IMR-90 (cell line): Measurements from ENCODE around the gene CCER1. TPM values are rescaled to one million over a fixed set of nuclear protein-coding genes. Genes with fewer than 3 reads are reported as not detected.

Experiments used
- ATAC-seq: fragments of 200-7000 bp; cut with Tn5 transposase; 2 replicates; pipeline ENCODE4 v1.9.1; 2020; ENCODE audit warnings: low read depth, mild to moderate bottlenecking, moderate library complexity
- BruUV-seq: library from RNA; stranded (reverse); fragments of 400-500 nt; replicated peaks from 2 replicates; lab custom pipeline; 2021; lab: Mats Ljungman, UMichigan
- CTCF ChIA-PET: fragments of 300-600 bp; formaldehyde crosslinking; extraction: SDS; loops from one replicate; lab custom pipeline; 2021; ENCODE audit warnings: antibody characterized with exemption; lab: Yijun Ruan, JAX
- POLR2A ChIA-PET: fragments of 300-600 bp; sonication (Branson Sonifier 250); formaldehyde crosslinking; loops from one replicate; lab custom pipeline; 2022; ENCODE audit warnings: antibody characterized with exemption; ENCODE audit not compliant: unreplicated experiment; lab: Charles Lee
- DNase-seq: peaks from one replicate; pipeline ENCODE4 v3.0.0; 2013
- H2AFZ ChIP-seq: replicated peaks from 2 replicates; pipeline ENCODE3; 2013; ENCODE audit warnings: low read length, mild to moderate bottlenecking; ENCODE audit not compliant: poor library complexity
- H2AK5ac ChIP-seq: 2 replicates; pipeline ENCODE4 v1.6.1; 2013; ENCODE audit warnings: low read depth, low read length, inconsistent platforms
- H2AK9ac ChIP-seq: replicated peaks from 2 replicates; pipeline ENCODE3; 2013; ENCODE audit warnings: mild to moderate bottlenecking, low read depth, low read length, moderate library complexity; ENCODE audit not compliant: poor library complexity
- H2BK120ac ChIP-seq: 2 replicates; pipeline ENCODE4 v1.6.1; 2013; ENCODE audit warnings: low read depth, low read length, inconsistent platforms
- H2BK15ac ChIP-seq: 3 replicates; pipeline ENCODE4 v1.6.1; 2013; ENCODE audit warnings: low read depth, low read length, inconsistent platforms
- H2BK20ac ChIP-seq: 2 replicates; pipeline ENCODE4 v1.6.1; 2013; ENCODE audit warnings: low read depth, mild to moderate bottlenecking, inconsistent platforms, low read length, moderate library complexity
- H2BK5ac ChIP-seq: 2 replicates; pipeline ENCODE4 v1.6.1; 2013; ENCODE audit warnings: mild to moderate bottlenecking, low read depth, low read length, inconsistent platforms; ENCODE audit not compliant: poor library complexity, severe bottlenecking
- H3K14ac ChIP-seq: replicated peaks from 2 replicates; pipeline ENCODE4 v1.6.1; 2013; ENCODE audit warnings: low read depth, low read length, inconsistent platforms
- H3K18ac ChIP-seq: 2 replicates; pipeline ENCODE4 v1.6.1; 2013; ENCODE audit warnings: low read depth, low read length, control low read depth
- H3K23ac ChIP-seq: 2 replicates; pipeline ENCODE4 v1.6.1; 2013; ENCODE audit warnings: low read depth, low read length, inconsistent platforms
- H3K27ac ChIP-seq: 2 replicates; pipeline ENCODE4 v1.5.1; 2013; ENCODE audit warnings: mild to moderate bottlenecking, control low read depth, low read length; ENCODE audit not compliant: insufficient read depth
- H3K27me3 ChIP-seq: 2 replicates; pipeline ENCODE4 v1.6.1; 2013; ENCODE audit warnings: low read length; ENCODE audit not compliant: control insufficient read depth, insufficient read depth
- H3K36me3 ChIP-seq: 2 replicates; pipeline ENCODE4 v1.6.1; 2013; ENCODE audit warnings: low read length, mixed read lengths; ENCODE audit not compliant: control insufficient read depth, insufficient read depth
- H3K4ac ChIP-seq: 2 replicates; pipeline ENCODE4 v1.6.1; 2013; ENCODE audit warnings: low read depth, low read length, inconsistent platforms
- H3K4me1 ChIP-seq: 2 replicates; pipeline ENCODE4 v1.6.1; 2013; ENCODE audit warnings: low read length, mixed read lengths; ENCODE audit not compliant: control insufficient read depth, insufficient read depth
- H3K4me2 ChIP-seq: 2 replicates; pipeline ENCODE4 v1.6.1; 2013; ENCODE audit warnings: low read depth, mild to moderate bottlenecking, control low read depth, low read length, moderate library complexity
- H3K4me3 ChIP-seq: 2 replicates; pipeline ENCODE4 v1.5.1; 2013; ENCODE audit warnings: low read depth, mild to moderate bottlenecking, control low read depth, low read length, moderate library complexity; ENCODE audit not compliant: insufficient read depth
- H3K56ac ChIP-seq: 2 replicates; pipeline ENCODE4 v1.6.1; 2013; ENCODE audit warnings: low read length, inconsistent platforms; ENCODE audit not compliant: insufficient read depth; ENCODE audit errors: extremely low read depth
- H3K79me1 ChIP-seq, 2 experiments: 2 replicates each; pipeline ENCODE4 v1.6.1; 2013; ENCODE audit warnings: low read length in 2 of 2, inconsistent platforms in 1 of 2, low read depth in 1 of 2
- H3K9ac ChIP-seq: 2 replicates; pipeline ENCODE4 v1.6.1; 2013; ENCODE audit warnings: low read depth, low read length, control low read depth
- H3K9me1 ChIP-seq: 2 replicates; pipeline ENCODE4 v1.6.1; 2013; ENCODE audit warnings: low read length, inconsistent platforms; ENCODE audit not compliant: insufficient read depth
- H3K9me3 ChIP-seq: 2 replicates; pipeline ENCODE4 v1.6.1; 2013; ENCODE audit warnings: low read length; ENCODE audit not compliant: control insufficient read depth, insufficient read depth
- H4K20me1 ChIP-seq: 2 replicates; pipeline ENCODE4 v1.6.1; 2013; ENCODE audit warnings: low read length, inconsistent platforms; ENCODE audit not compliant: insufficient read depth
- H4K5ac ChIP-seq: 2 replicates; pipeline ENCODE4 v1.6.1; 2013; ENCODE audit warnings: mild to moderate bottlenecking, low read depth, low read length, control low read depth
- H4K8ac ChIP-seq, 2 experiments: 2 replicates each; pipeline ENCODE4 v1.6.1; 2013; ENCODE audit warnings: low read depth in 2 of 2, low read length in 2 of 2, control low read depth in 1 of 2, inconsistent platforms in 1 of 2
- H4K91ac ChIP-seq: 2 replicates; pipeline ENCODE4 v1.6.1; 2013; ENCODE audit warnings: low read depth, low read length, inconsistent platforms; ENCODE audit not compliant: insufficient read depth
- MXI1 ChIP-seq: IDR thresholded peaks from 2 replicates; pipeline ENCODE4 v1.6.1; 2012; ENCODE audit warnings: low read depth, mild to moderate bottlenecking, low read length, moderate library complexity, borderline replicate concordance
- POLR2A ChIP-seq: IDR thresholded peaks from 2 replicates; pipeline ENCODE4 v1.6.1; 2012; ENCODE audit warnings: mild to moderate bottlenecking, low read depth, low read length
- RAD21 ChIP-seq: IDR thresholded peaks from 2 replicates; pipeline ENCODE4 v1.6.1; 2012; ENCODE audit warnings: low read length, improper control_type of control experiment
- SMC3 ChIP-seq: fragments of 150-350 bp; IDR thresholded peaks from 2 replicates; pipeline ENCODE4 v1.6.1; 2016; ENCODE audit warnings: low read depth, mild to moderate bottlenecking, antibody characterized with exemption, low read length, moderate library complexity
- WGBS, 2 experiments: methylation state at CpG; one replicate each; pipeline versions ENCODE4 v1.1.5 to v1.1.7; 2013; ENCODE audit warnings: missing lambda C conversion rate in 2 of 2; ENCODE audit not compliant: insufficient read length in 1 of 2; ENCODE audit errors: extremely low coverage in 2 of 2; 5-methylcytosine and 5-hydroxymethylcytosine counted together
- dilution Hi-C: fragments of 300-500 bp; cut with HindIII; formaldehyde crosslinking; loops from one replicate; pipeline ENCODE4 v1.14.3; 2018; ENCODE audit warnings: low sequenced_read_pairs; ENCODE audit not compliant: unreplicated experiment
- in situ Hi-C: fragments of 300-500 bp; cut with MboI; formaldehyde crosslinking; loops from 3 replicates; pipeline ENCODE4 v1.14.3; 2019; ENCODE audit warnings: low sequenced_read_pairs, inconsistent platforms, mixed read lengths
- intact Hi-C: fragments of 100-400 bp; cut with micrococcal nuclease; formaldehyde crosslinking; loops from 2 replicates; pipeline ENCODE4 v1.10.0; 2022
- polyA plus RNA-seq, 3 experiments: library from polyadenylated mRNA; depleted of rRNA; stranded (reverse); fragments of >200 nt; gene quantifications; 2 replicates each; pipeline ENCODE4 v1.2.3, GENCODE V29; 2012; ENCODE audit warnings: low replicate concordance in 1 of 3
- total RNA-seq: library from RNA; depleted of rRNA; stranded (reverse); fragments of >200 nt; gene quantifications from 2 replicates; pipeline ENCODE4 v1.2.3, GENCODE V29; 2012
- TF ChIP-seq, protein P1 (sequence below): fragments of 150-350 bp; IDR thresholded peaks from 2 replicates; pipeline ENCODE4 v1.6.1; 2016; ENCODE audit warnings: low read depth, mild to moderate bottlenecking, low read length, moderate library complexity, borderline replicate concordance
- TF ChIP-seq, protein P2 (sequence below): conservative IDR thresholded peaks from 2 replicates; pipeline ENCODE4 v1.5.1; 2012; ENCODE audit warnings: mild to moderate bottlenecking, low read depth, low read length, improper control_type of control experiment

CCER1 gene
- total and polyA plus RNA-seq, 2 of the 4 experiments (the other 2 are of a cell fraction) = not detected

DNA sequence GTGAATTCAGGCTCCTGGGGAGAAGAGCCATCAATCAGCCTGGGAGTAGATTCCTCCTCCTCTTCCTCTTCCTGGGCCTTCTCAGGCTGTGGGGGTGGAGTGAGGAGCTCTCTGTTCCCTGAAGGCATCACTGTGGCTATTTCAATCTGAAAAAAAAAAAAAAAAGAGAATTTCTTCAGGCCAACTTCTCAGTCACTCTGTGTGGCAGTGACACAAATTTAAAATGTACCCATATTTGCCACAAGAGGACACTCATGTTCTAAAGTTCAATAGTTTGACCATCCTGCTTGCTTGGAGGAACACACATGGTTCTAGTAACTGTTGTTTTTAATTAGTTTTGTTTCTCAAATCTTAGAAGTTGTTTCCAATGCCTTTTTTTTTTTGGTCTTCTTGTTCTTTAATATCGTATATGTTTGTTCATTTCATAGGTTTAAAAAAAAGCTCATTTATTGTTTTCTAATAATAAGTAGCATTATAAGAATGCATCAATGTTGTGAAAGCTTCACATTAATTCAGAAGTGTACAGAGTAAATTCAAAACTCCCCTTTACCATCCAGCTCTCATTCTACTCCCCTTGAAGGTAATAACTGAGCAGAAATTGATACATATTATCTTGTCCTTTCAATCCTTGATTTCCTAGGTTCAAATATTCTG is 23.3 kb upstream of the CCER1 start:
- no peak overlapping the region for H2AK9ac ChIP-seq
- H4K5ac ChIP-seq = peak overlapping the region; percentile 70
- peak overlapping the region; percentile 64 for H4K91ac ChIP-seq
- peak overlapping the region; percentile 36; the same call in 1 of the 2 replicates for H2AK5ac ChIP-seq
- dilution Hi-C loops = loop anchor here (25.0 kb wide), 1 partner anchor 359 kb away; no protein-coding TSS in a partner anchor
- POLR2A ChIA-PET = interaction anchor here (0.6 to 1.0 kb wide), 3 partner anchors 131 to 203 kb away, joined by 3 to 10 read pairs (median 5); no protein-coding TSS in a partner anchor
- TF ChIP-seq MXI1 (no peak), POLR2A (0 out of 2 replicates have a peak, but pooled peaks have one; percentile 36), RAD21 (peak; percentile 91), SMC3 (peak; percentile 97)
- TF ChIP-seq, protein P1, sequence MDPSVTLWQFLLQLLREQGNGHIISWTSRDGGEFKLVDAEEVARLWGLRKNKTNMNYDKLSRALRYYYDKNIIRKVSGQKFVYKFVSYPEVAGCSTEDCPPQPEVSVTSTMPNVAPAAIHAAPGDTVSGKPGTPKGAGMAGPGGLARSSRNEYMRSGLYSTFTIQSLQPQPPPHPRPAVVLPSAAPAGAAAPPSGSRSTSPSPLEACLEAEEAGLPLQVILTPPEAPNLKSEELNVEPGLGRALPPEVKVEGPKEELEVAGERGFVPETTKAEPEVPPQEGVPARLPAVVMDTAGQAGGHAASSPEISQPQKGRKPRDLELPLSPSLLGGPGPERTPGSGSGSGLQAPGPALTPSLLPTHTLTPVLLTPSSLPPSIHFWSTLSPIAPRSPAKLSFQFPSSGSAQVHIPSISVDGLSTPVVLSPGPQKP = no peak
- TF ChIP-seq, protein P2, sequence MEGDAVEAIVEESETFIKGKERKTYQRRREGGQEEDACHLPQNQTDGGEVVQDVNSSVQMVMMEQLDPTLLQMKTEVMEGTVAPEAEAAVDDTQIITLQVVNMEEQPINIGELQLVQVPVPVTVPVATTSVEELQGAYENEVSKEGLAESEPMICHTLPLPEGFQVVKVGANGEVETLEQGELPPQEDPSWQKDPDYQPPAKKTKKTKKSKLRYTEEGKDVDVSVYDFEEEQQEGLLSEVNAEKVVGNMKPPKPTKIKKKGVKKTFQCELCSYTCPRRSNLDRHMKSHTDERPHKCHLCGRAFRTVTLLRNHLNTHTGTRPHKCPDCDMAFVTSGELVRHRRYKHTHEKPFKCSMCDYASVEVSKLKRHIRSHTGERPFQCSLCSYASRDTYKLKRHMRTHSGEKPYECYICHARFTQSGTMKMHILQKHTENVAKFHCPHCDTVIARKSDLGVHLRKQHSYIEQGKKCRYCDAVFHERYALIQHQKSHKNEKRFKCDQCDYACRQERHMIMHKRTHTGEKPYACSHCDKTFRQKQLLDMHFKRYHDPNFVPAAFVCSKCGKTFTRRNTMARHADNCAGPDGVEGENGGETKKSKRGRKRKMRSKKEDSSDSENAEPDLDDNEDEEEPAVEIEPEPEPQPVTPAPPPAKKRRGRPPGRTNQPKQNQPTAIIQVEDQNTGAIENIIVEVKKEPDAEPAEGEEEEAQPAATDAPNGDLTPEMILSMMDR = peak; percentile 89
- H3K56ac ChIP-seq = no peak overlapping the region
- no TSS peak for BruUV-seq
- no peak overlapping the region for H3K14ac ChIP-seq
- H3K36me3 ChIP-seq = no peaks in the 10 kb centered on the region
- H3K9ac ChIP-seq = peak overlapping the region; percentile 69
- H2BK120ac ChIP-seq = peak overlapping the region; percentile 65
- H2BK15ac ChIP-seq = 0 out of 3 replicates have a peak overlapping the region, but pooled peaks have one; percentile 66
- peak overlapping the region; percentile 47 for H2BK5ac ChIP-seq
- DNase-seq (peak; percentile 79), ATAC-seq (peak; percentile 80)
- no peak overlapping the region for H3K4me2 ChIP-seq
- in situ Hi-C loops = no loop called here
- CTCF ChIA-PET = interaction anchor here (0.5 to 1.8 kb wide), 22 partner anchors 8 to 1257 kb away, joined by 3 to 12 read pairs (median 4); no protein-coding TSS in a partner anchor
- peaks cover 12% of the 10 kb centered on the region for H3K4me1 ChIP-seq
- WGBS, 2 experiments = no CpG with 5 or more reads among the region's 1 CpG
- no peaks in the 10 kb centered on the region for H4K20me1 ChIP-seq
- no peaks in the 10 kb centered on the region for H3K9me3 ChIP-seq
- no peak overlapping the region for H3K23ac ChIP-seq
- H3K4me3 ChIP-seq = no peak overlapping the region
- H3K27ac ChIP-seq = peak overlapping the region; percentile 77; the same call in 1 of the 2 replicates
- intact Hi-C loops = loop anchor here (1.0 to 2.0 kb wide), 5 partner anchors 131 to 377 kb away; no protein-coding TSS in a partner anchor
- 0 out of 2 replicates have a peak, but pooled peaks cover 4% of the 10 kb centered on the region for H3K9me1 ChIP-seq
- H2AFZ ChIP-seq = peak overlapping the region; percentile 38
- H3K27me3 ChIP-seq = no peaks in the 10 kb centered on the region
- peak overlapping the region; percentile 94 for H3K18ac ChIP-seq
- peak overlapping the region; percentile 64 for H3K4ac ChIP-seq
- no peaks in the 10 kb centered on the region for H3K79me1 ChIP-seq
- H4K8ac ChIP-seq = peak overlapping the region in 1 of 2 experiments; percentile 84; a peak in 3 of 4 replicates
- H2BK20ac ChIP-seq = peak overlapping the region; percentile 42
